Nephron (organoid): ENCODE data around the gene ISG20.
A peak's percentile ranks its signal among the peaks of the same experiment; 100 is the strongest.

Source experiments
- H3K27ac Mint-ChIP-seq, 3 experiments: 2 replicates each; pipeline ENCODE4 v1.8.0; 2020; ENCODE audit warnings: mixed read lengths in 3 of 3, mild to moderate bottlenecking in 2 of 3, moderate library complexity in 1 of 3
- H3K27me3 Mint-ChIP-seq: 2 replicates; pipeline ENCODE4 v1.8.0; 2021; ENCODE audit warnings: low read depth, mild to moderate bottlenecking, moderate library complexity, mixed read lengths
- H3K36me3 Mint-ChIP-seq: 2 replicates; pipeline ENCODE4 v1.8.0; 2020; ENCODE audit warnings: low read depth, mixed read lengths
- H3K4me1 Mint-ChIP-seq: 2 replicates; pipeline ENCODE4 v1.8.0; 2020; ENCODE audit warnings: mixed read lengths
- H3K4me3 Mint-ChIP-seq, 3 experiments: 2 replicates each; pipeline ENCODE4 v1.8.0; 2020; ENCODE audit warnings: mild to moderate bottlenecking in 3 of 3, mixed read lengths in 3 of 3, moderate library complexity in 2 of 3
- H3K9me3 Mint-ChIP-seq: 2 replicates; pipeline ENCODE4 v1.8.0; 2020; ENCODE audit warnings: mixed read lengths
- CTCF ChIP-seq, 3 experiments: fragments of 200-600 bp; sonication (generic); IDR thresholded peaks; one replicate each; pipeline ENCODE4 v1.5.0; 2021; ENCODE audit warnings: antibody characterized with exemption in 3 of 3; ENCODE audit not compliant: unreplicated experiment in 3 of 3

The ISG20 gene

GRCh38 chr15:88704791-88705768 lies 66.3 kb downstream of the ISG20 start:
- Mint-ChIP-seq H3K4me3 (peak overlapping the region; percentile 74 to 82 (median 79)), H3K27me3 (peaks cover 45% of the 10 kb centered on the region), H3K36me3 (no peaks in the 10 kb centered on the region), H3K27ac (peak overlapping the region in 1 of 3 experiments; percentile 53), H3K9me3 (no peaks in the 10 kb centered on the region), H3K4me1 (peaks cover 9% of the 10 kb centered on the region)
- no peak for TF ChIP-seq CTCF (IDR thresholded peaks at IDR 0.05; ENCODE audit: unreplicated experiment in 3 of 3)

- Mint-ChIP-seq H3K27me3 (peaks cover 45% of the 10 kb centered on the region), H3K4me3 (peak overlapping the region; percentile 57 to 73 (median 71)), H3K9me3 (no peaks in the 10 kb centered on the region), H3K4me1 (peaks cover 9% of the 10 kb centered on the region), H3K27ac (no peak overlapping the region), H3K36me3 (no peaks in the 10 kb centered on the region)
- no peak for TF ChIP-seq CTCF (IDR thresholded peaks at IDR 0.05; ENCODE audit: unreplicated experiment in 3 of 3)
Observed at GRCh38 chr15:88705769-88706165, 67.0 kb downstream of the ISG20 start.
